HG03135 (cell line): Measurements from ENCODE around the gene RNF214.
A peak's percentile ranks its signal among the peaks of the same experiment; 100 is the strongest.
"Not testable (repeated sequence)": the region's sequence is repeated elsewhere in the genome, so short reads cannot be mapped to it uniquely, and the experiment has no call there.

Source experiments
- ATAC-seq: cut with Tn5 transposase; IDR thresholded peaks from one replicate; pipeline ENCODE4 v1.9.1; 2021; ENCODE audit warnings: mild to moderate bottlenecking, moderate library complexity; ENCODE audit not compliant: unreplicated experiment

Gene RNF214

DNA sequence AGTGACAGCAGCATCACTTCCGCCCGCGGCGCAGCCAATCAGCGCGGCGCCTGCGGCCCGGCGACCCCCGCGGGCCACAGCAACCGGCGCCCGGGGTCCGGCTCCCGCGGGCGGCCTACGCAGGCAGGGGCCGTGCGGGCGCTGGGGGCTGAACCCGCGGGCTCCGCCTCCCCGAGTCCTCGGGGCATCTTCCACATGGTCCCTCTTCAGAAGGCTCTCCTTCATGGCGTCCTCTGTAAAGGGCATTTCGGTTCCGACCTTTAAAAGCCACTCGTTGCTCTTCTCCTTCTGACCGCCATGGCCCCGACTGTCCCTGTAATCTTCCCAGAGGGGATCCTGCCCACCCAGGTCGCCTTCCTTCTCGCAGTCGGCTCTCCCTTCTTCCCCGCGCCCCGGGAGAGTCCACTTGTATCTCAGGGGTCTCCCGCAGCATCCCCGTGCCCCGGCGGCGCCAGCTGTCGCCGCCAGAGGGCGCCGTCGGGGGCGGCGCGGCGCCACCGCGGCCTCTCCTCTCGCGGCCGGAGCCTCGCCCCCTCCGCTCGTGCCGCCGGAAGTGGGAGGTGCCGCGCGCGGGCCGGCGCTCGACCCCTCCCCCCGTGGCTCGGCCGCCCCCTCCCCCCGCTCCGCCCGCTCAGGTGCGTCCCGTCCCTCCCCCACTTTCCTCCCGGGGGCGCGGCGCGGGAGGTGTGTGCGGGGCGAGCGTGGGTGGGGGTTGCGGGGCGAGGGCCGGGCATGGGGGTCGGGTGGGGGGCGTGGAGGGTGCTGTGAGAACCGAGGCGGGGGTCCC is at the start of gene RNF214:
RNF214 (plus strand) TSS at position 580 of the 787 bp plus-strand sequence. CDS start 1,602 bp downstream, outside the sequence.
- peak; percentile 68 for ATAC-seq

DNA sequence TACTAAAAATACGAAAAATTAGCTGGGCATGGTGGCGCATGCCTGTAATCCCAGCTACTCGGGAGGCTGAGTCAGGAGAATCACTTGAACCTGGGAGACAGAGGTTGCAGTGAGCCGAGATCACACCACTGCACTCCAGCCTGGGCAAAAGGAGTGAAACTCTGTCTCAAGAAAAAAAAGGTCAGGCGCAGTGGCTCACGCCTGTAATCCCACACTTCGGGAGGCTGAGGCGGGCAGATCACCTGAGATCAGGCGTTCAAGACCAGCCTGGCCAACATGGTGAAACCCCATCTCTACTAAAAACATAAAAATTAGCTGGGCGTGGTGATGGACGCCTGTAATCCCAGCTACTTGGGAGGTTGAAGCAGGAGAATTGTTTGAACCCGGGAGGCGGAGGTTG is 49.3 kb upstream of the RNF214 start:
- not testable (repeated sequence) for ATAC-seq

DNA sequence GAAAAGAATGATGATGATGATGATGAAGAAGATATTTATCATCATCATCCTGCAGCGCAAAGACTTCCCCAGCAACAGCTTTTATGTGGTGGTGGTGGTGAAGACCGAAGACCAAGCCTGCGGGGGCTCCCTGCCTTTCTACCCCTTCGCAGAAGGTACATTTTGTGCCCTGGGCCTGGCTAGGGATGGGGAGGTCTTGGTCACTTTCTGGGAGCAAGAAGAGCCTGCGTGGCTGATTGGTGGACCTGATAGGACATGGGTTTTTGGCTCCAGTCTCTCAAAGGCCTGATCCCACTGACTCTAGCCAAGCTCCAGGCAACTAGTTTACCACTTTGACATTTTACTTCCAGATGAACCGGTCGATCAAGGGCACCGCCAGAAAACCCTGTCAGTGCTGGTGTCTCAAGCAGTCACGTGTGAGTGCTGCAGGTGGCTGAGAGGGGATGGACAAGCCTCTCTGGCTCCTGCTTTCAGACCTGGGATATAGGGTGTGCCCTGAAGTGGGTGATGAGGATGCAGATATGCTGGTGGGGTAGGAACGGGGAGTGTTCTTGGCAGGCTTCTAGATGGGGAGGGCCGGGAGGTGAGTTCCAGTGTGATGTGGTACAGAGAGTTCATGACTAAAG is 48.6 kb upstream of the RNF214 start:
- ATAC-seq: no peak

DNA sequence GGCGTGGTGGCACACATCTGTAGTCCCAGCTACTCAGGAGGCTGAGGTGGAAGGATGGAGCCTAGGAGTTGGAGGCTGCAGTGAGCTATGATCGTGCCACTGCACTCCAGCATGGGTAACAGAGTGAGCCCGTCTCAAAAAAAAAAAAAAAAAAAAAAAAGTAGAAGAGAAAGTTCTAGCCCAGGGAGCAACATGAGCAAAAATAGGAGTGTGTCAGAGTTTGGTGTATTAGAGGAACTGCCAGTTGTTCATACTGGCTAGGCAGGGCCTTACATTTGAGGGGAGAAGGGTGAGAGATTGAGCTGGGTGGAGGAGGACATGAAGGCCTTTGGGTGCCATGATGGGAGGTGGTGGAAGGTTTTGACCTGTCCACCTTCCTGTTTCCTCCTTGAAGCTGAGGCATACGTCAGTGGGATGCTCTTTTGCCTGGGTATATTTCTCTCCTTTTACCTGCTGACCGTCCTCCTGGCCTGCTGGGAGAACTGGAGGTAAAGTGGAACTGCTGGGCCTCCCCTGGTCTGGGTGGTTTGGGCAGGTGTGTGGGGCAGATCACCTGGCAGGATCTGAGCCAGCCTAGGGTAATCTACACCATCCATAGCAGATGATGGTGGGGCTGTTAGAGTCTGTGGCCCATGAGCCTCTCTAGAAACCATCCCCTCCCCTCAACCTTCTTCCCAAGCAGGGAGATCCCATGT is 46.6 kb upstream of the RNF214 start:
- ATAC-seq: no peak

DNA sequence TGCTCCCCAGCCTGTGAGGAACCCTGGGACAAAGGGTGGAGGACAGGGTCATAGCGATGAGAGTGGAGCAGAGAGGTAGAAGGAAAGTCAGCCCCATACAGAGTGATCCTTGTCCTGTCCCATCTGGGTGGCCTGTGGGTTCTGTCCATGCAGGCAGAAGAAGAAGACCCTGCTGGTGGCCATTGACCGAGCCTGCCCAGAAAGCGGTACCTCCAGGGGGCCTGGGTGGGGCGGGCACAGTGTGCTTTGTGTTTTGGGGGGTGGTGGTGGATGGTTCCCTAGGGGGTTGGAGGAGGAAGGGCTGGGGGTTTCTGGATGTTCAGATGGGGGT is 46.1 kb upstream of the RNF214 start:
- no peak for ATAC-seq

DNA sequence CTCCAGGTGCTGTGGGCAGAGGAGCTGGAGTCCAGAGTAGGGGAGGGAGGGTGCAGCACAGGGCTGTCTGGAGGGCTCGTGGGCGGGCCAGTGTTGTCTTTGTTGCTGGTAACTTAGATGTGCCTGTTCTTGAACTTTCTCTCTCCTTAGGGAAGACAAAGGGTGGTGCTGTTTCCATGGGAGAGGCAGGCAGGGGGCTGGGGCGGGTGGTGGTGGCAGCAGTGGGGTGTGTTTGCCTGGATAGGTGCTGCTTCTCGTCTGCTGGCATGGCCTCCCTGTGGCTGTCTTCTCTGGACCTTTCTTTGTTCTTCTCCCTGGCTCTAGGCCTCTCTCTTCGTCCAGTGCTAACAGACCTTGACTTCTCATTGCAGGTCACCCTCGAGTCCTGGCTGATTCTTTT is 45.5 kb upstream of the RNF214 start:
- ATAC-seq: no peak

DNA sequence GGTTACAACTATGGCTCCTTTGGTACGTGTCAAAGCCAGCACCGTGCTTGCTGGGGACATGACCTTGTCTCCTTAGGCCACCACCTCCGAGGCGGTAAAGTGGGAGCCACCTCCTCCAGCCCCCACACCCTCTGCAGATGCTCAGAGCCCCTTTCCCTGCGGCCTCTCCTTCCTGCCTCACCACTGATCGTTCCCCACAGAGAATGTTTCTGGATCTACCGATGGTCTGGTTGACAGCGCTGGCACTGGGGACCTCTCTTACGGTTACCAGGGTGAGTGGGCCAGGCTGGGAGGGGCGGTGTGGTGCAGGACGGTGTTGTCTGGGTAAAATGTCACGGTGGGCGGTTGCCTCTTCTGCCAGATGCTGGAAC is 45.1 kb upstream of the RNF214 start:
- no peak for ATAC-seq

DNA sequence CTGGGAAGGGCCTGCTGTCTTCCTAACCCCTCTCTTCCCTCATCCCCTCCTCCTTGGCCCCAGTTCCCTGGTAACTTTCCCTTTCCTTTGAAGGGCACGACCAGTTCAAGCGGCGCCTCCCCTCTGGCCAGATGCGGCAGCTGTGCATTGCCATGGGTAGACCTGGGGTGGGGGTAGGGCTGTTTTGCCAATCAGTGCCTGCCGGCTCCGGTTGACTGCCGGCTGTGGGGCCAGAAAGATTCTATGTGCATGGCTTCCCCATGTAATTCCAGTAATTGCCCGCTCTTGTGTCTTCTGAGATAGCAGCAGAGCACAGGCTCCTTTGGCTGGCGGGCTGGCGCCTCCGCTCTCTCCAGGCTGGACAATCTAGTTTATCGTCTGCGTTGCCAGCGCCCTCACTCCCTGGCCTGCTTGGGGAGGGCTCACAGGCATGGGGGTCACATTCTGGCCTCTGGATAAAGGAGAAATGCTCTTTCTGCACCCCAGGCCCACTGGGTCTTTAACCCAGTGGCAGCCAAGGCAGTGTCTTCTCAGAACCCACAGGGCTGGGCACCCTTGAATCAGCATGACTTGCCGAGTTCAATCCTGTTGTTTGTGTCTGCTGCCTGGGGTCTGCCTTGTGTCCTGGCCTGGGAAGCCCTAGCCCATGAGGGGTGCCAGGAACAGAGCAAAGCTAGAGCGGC is 44.5 kb upstream of the RNF214 start:
- ATAC-seq: no peak

DNA sequence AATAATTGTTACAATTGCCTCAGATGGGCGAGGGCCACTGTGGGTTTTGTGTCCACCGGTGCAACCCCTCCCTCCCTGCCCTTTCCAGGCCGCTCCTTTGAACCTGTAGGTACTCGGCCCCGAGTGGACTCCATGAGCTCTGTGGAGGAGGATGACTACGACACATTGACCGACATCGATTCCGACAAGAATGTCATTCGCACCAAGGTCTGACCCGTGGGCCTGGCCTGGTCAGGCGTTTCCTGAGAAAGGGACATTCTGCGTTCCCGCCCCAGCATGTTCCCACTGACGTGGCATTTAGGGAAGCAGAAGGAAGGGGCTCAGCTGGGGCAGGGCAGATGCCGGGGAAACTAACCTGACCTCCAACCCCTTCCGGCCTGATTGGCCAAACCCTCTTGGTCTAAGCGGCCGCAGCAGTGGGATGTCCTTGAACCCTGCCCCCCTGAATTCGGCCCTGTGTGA is 43.8 kb upstream of the RNF214 start:
- no peak for ATAC-seq

DNA sequence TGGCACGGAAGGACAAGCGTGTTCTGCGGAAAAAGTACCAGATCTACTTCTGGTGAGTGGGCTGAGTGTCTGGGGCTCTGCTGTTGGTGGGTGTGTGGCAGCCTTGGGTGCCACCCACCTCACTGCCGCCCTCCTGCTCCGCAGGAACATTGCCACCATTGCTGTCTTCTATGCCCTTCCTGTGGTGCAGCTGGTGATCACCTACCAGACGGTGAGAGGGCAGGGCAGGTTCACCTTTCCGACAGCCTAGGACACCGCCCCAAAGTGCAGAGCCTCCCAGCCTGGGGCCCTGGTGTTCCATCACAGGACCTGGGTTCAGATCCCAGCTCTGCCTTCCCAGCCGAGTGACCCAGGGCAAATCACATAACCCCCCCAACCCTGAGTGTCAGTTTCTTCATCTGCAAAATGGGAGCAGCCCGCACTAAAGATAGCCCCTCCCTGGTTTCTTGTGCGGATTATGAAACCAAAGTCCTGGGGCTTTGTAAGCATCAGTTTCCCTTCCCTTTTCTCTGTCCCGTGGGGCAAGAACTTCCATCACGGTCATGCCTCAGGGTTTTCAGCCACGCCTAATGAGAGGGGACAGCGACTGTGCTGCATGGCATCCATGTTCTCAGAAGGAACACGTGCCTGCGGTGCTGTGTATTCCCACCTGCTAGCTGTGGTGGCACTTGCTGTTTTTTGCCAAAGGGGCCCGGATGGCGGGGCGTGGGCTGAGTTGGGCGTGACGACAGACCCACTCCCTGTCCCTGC is 43.1 kb upstream of the RNF214 start:
- peak; percentile 61 for ATAC-seq

DNA sequence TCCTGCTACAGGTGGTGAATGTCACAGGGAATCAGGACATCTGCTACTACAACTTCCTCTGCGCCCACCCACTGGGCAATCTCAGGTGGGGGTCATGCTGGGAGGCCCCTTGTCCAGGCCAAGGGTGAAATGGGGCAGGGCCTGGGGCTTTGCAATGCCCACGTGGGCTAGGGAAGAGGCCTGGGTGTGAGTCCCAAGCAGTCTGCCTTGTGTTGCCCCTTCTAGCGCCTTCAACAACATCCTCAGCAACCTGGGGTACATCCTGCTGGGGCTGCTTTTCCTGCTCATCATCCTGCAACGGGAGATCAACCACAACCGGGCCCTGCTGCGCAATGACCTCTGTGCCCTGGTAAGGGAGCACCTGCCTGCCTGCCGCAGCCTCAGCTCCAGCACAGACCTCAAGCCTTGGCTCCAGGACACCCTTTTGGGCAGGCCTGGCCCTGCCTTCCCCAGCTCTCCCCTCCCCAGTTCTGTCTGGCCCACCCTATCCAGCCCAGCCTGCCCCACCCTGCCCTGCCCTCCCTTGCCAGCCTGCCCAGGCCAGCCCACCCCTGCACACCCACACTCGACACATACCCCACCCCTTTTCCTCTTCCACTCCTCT is 42.4 kb upstream of the RNF214 start:
- no peak for ATAC-seq

DNA sequence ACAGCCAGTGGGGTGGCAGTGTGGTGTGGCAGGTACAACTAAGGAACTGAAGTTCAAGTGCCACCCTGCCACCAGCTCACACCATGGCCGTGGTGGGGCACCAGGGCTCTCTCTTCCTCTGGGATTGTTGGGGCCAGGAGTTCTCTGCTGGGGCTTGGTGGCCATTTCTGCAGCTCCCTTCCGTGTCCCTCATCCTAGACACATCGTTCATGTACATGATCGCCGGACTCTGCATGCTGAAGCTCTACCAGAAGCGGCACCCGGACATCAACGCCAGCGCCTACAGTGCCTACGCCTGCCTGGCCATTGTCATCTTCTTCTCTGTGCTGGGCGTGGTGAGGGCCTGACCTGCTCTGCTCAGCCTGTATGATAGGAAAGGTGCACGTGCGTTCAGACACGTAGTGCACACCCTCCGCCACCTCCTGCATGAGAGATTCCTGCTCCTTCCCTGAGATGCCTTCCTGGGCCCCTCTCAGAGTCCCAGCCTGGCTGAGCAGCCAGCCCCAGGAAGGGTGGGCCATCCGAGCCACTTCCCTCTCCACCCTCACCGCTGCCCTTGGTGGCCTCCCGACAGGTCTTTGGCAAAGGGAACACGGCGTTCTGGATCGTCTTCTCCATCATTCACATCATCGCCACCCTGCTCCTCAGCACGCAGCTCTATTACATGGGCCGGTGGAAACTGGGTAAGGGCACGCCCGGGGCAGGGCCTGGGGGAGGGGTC is 40.6 kb upstream of the RNF214 start:
- no peak for ATAC-seq

DNA sequence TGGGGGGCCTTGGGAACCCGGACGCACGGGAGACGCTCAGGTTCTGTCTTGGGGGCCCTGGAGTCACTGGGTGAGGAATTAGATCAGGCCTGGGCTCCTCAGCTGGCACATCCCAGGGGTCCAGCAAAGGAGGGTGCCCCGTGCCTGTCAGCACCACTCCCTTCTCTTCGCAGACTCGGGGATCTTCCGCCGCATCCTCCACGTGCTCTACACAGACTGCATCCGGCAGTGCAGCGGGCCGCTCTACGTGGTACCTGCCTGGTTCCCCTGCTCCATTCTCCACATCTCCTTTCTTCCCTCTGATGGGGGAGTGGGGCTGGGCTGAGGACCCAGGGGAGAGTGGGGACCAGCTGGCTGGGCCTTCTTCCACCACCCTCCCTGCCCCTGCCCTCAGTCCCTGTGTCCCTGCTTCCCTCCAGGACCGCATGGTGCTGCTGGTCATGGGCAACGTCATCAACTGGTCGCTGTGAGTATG is 40.0 kb upstream of the RNF214 start:
- no peak for ATAC-seq

DNA sequence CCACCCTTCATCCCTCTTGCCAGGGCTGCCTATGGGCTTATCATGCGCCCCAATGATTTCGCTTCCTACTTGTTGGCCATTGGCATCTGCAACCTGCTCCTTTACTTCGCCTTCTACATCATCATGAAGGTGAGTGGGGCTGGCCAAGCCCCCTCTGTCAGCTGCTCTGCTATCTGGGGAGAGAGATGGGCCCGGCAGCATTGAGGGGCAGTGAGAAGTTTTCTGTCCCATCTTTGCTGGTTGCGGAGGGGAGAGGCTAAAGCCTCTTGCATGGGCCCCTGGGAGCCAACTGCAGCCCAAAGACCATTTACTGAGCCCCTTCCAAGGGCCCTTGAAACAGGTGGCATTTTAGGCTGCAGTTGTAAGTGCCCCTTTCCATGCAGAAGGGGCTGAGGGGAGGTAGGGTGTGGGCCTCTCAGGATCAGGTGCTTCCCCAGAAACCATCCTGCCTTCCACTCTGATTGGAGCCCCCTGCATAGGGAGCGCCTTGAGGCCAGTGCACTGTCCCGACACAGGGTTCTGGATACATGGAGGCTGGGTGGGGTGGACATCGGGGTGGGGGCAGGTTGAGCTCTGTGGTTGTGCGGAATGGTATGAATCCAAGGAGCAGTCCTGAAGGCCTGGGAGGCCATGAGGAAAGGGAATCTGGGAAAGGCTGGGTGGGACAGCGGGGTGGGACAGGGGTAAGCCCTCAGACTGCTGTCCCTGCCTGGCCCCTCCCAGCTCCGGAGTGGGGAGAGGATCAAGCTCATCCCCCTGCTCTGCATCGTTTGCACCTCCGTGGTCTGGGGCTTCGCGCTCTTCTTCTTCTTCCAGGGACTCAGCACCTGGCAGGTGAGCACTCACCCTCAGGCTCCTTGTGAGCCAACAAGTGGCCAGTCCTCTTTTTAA is 39.1 kb upstream of the RNF214 start:
- ATAC-seq: no peak

DNA sequence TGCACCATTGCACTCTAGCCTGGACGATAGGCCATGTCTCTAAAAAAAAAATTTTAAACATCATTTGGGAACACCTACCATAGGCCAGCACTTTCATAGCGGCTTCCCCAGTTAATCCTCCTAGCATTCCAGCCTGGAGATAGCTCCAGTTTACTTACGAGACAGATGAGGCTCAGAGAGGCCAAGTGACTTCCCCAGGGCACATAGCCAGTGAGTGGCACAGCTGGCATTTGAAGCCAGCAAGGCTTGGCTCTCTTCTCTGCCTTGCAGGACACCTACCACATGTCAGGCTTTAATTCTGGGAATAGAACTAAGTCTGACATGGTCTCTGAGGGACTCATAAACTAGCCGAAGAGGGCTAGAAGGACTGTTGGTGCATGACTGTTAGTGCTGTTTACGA is 38.2 kb upstream of the RNF214 start:
- no peak for ATAC-seq

DNA sequence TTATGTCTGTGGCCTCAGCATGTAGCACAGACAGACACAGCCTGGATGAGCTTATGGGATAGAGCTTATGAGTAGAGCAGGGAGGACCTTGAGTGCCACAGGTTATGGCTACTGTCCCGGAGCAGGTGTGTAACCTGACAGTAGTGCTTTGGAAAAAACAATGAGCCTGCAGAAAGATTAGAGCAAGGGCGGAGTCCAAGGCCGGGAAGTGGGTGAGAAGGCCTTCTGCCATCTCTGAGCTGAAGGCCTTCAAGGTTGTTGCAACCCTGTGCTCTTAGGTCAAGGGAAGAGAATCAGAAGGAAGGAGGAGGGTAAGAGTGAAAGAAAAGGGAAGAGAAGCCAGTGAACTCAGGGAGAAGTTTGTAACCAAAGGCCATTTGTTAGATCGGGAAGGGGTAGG is 37.2 kb upstream of the RNF214 start:
- ATAC-seq: no peak

DNA sequence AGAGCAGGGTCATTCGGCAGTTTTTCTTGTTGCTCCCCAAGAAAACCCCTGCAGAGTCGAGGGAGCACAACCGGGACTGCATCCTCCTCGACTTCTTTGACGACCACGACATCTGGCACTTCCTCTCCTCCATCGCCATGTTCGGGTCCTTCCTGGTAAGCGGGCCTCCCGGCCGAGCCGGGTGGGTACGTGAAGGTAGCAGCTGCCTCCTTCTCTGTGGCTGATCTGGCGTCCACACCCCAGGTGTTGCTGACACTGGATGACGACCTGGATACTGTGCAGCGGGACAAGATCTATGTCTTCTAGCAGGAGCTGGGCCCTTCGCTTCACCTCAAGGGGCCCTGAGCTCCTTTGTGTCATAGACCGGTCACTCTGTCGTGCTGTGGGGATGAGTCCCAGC is 36.7 kb upstream of the RNF214 start:
- no peak for ATAC-seq

DNA sequence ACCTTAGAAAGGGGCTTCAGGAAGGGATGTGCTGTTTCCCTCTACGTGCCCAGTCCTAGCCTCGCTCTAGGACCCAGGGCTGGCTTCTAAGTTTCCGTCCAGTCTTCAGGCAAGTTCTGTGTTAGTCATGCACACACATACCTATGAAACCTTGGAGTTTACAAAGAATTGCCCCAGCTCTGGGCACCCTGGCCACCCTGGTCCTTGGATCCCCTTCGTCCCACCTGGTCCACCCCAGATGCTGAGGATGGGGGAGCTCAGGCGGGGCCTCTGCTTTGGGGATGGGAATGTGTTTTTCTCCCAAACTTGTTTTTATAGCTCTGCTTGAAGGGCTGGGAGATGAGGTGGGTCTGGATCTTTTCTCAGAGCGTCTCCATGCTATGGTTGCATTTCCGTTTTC is 35.5 kb upstream of the RNF214 start:
- ATAC-seq: no peak
